OCI-M1 (cell line): ENCODE results near the gene TIGD4.

Source experiments
- DNase-seq: peaks from one replicate; lab custom pipeline; 2025; lab: John Stamatoyannopoulos, UW

Gene TIGD4

DNA sequence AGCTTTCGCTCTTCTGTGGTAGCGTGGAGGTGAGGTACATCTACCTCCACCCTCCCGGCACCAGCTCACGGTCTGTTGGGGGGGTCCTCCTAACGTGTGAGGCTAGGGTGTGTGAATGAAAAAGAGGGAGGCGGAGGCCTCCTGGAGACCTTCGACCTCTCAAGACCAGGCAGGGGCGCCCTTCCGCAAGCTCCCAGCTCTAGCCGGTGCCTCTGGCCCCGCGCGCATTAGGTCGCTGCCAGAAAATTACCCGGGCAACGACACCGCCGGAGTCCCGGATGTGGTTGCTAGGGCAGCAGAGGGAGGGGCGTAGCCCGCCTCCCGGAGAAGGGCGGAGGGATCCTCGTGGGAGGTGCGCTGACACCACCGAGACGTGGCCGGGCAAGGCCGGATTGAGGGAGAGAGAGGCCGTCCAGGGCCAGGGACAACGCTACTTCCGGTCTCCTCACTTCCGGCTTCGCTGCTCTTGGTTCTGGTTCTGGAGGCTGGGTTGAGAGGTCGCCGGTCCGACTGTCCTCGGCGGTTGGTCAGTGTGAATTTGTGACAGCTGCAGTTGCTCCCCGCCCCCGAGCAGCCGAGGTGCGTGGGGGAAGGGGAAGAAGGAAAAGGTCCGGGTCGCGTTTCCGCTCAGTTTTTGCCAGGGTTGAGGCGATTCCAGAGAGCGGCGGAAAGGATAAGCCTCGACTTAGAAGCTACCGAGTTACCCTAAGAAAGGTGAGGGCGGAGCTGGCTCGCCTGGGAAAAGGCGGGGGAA, at the start of gene TIGD4, which contains the start of gene ARFIP1:
Gene TIGD4 (minus strand): TSS at position 218 of the 754 bp plus-strand sequence. CDS start 8,726 bp downstream, outside the sequence.
Gene ARFIP1 (plus strand): TSS at position 442 of the 754 bp plus-strand sequence. CDS start 49,680 bp downstream, outside the sequence.
- peak; percentile 99 for DNase-seq

DNA sequence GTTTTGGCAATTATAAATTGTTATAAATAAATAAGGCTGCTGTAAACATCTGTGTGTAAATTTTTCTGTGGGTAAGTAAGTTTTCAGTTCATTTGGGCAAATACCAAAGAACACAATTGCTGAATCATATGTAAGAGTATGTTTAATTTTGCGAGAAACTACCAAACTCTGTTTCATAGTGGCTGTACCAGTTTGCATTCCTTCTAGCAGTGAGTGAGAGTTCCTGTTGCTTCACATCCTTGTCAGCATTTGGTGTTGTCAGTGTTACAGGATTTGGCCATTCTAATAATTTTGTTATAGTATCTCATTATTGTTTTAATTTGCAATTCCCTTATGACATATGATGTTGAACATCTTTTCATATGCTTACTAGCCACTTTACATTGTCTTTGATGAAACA, 48.6 kb upstream of the TIGD4 start:
- no peak for DNase-seq

DNA sequence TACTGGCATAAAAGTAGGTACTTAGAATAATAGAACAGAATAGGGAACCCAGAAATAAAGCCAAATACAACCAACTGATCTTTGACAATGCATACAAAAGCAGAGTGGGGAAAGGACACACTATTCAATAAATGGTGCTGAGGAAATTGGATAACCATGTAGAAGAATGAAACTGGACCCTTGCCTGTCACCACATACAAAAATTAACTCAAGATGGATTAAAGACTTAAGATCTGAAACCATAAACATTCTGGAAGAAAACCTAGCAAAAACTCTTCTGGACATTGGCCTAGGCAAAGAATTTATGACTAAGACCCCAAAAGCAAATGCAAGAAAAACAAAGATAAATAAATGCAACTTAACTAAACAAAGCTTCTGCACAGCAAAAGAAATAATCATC, 45.8 kb upstream of the TIGD4 start:
- DNase-seq = no peak

DNA sequence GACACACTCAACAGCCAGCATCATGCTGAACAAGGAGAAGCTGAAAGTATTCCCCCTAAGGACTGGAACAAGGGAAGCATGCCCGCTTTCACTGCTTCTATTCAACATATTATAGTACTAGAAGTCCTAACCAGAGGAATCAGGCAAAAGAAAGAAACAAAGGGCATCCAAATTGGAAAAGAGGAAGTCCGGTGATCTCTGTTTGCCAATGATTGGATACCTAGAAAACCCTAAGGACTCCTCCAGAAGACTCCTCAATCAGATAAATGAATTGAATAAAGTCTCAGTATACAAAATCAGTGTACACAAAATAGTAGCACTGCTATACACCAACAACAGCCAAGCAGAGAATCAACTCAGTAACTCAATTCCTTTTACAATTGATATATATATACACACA, 45.0 kb upstream of the TIGD4 start:
- peak; percentile 22 for DNase-seq

DNA sequence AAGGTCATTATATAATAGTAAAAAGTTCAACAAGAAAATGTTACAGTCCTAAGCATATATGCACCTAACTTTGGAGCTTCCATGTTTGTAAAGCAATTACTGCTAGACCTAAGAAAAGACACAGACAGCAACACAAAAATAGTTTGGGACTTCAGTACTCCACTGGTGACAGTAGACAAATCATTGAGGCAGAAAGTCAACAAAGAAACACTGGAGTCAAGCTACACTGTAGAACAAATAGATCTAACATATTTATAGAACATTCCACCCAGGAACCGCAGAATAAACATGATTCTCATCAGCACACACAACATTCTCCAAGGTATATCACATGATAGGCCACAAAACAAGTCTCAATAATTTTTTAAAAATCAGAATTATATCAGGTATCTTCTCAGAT, 42.8 kb upstream of the TIGD4 start:
- DNase-seq = no peak

DNA sequence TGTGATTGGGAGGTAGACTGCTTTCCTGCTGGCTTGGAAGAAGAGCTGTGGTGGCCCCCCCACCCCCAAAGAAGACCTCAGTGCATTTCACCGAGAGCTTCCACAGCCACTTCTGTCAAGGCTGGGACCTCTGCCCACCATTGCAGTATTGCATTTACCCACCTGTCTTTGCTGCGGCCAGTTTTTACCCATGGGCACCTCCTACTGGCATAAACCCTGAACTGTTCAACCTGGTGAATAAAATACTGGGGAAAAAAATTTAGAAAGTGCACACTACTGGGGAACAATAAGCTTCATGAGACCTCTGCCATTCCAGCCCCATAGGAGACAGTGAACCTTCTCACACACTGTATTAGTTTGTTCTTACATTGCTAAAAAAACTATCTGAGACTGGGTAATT, 40.5 kb upstream of the TIGD4 start:
- DNase-seq = no peak

- no peak for DNase-seq
These were observed 39.6 kb upstream of the TIGD4 start for GRCh38 chr4:152819026-152819645.

DNA sequence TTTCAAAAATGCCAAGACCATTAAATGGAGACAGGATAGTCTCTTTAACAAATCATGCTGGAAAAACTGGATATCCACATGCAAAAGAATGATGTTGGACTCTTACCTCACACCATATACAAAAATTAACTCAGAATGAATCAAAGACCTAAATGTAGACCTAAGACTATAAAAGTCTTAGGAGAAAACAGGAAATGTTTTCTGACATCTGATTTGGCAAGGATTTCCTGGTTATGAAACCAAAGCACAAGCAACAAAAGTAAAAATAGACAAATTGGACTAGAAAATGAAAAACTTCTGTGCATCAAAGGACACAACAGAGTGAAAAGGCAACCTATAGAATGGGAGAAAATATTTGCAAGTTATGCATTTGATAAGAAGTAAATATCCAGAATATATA, 37.8 kb upstream of the TIGD4 start:
- DNase-seq = no peak

GRCh38 chr4:152815078-152815477, 35.5 kb upstream of the TIGD4 start:
- DNase-seq = no peak

DNA sequence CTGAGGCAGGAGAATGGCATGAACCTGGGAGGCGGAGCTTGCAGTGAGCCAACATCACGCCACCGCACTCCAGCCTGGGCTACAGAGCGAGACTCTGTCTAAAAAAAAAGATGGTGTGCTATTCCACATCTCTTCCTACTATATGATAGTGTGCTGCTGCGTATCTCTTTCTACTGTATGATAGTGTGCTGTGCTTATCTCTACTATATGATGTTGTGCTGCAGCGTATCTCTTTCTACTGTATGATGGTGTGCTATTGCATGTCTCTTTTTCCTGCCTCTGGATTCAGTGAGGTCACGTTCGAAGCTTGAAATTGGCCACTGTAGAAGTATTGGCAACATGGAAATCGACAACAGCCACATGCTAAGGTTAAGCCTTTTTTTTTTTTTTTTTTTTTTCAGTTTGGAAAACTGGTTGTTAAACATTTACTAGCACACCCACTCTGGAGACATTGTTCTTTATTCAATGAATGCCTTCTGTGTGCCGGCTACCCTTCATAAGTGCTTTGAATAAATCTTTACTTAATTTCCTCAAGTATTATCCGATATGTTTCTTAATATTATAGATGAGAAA, 31.3 kb upstream of the TIGD4 start:
- no peak for DNase-seq

DNA sequence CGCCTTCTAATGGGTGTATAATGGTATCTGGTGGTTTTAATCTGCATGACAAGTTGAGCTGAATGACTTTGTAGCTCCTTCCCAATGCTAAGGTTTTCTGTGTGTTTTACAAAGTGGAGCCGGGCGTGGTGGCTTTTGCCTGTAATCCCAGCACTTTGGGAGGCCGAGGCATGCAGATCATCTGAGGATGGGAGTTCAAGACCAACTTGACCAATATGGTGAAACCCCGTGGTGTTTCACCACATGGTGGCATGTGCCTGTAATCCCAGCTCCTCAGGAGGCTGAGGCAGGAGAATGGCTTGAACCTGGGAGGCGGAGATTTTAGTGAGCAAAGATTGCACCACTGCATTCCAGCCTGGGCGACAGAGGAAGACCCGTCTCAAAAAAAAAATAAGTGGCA, 29.1 kb upstream of the TIGD4 start:
- DNase-seq = no peak

DNA sequence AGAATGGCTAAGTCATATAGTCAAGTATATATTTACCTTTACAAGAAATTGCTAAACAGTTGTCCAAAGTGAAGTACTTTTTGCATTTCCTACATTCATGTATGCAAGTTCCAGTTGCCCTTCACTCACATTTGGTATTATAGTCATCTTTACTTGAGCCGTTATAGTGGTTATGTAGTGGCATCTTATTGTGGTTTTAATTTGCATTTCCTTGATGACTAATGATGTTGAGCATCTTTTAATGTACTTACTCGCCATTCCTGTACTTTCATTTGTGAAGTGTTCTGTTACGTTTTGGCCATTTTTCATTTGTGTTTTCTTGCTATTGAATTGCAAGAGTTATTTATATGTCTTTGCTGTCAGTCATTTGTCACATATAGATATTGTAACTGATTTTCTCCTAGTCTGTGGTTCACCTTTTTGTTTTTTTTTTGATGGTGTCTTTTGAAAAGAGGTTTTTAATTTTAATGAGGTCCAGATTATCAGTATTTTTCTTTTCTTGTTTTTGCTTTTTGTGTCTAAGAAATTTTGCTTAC, 27.8 kb upstream of the TIGD4 start:
- no peak for DNase-seq

DNA sequence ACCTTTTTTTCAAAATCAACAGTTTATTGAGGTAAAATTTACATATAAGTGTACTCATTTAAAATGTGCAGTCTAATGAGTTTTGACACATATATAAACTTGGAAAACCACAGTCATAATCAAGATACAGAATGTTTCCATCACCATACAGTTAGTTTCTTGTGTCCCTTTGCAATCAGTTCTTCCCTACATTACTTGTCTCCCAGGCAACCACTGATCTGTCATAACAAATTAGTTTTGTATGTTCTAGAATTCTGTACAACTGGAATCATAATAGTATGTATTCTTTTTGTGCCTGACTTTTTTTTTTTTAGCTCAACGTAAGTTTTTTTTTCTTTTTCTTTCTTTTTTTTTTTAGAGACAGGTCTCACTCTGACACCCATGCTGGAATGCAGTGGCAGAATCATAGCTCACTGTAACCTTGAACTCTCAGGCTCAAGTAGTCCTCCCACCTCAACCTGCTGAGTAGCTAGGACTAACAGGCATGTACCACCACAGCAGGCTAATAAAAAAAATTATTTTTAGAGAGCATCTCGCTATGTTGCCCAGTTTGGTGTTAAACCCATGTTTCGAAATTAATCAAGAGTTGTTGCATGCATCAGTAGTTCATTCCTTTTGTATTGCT, 27.1 kb upstream of the TIGD4 start:
- DNase-seq = no peak

DNA sequence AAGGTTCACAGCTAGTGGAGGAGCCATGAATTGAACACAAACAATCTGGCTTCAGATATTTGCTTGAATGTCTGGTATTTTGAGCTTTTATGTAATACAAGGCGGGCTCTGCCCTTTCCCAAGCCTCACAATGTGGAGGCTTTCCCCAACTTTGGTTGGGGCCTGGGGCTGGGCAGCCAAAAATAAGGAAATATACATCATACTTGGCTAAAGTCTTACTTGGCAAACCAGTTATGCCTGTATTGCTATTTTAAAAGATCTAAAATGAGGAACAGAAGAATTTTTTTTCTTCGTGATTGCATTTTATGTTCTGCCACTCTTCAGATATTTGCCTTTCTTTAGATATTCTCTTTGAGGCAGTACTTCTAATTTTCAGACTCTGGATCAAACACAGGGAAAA, 26.3 kb upstream of the TIGD4 start:
- DNase-seq = no peak

GRCh38 chr4:152805071-152805650, 25.6 kb upstream of the TIGD4 start:
- DNase-seq = peak; percentile 20

GRCh38 chr4:152803541-152803940, 24.0 kb upstream of the TIGD4 start:
- DNase-seq = no peak

- no peak for DNase-seq
These were observed 16.4 kb upstream of the TIGD4 start for GRCh38 chr4:152795891-152796290.

GRCh38 chr4:152786627-152787026, 7.1 kb upstream of the TIGD4 start:
- no peak for DNase-seq

GRCh38 chr4:152785639-152786615, 6.4 kb upstream of the TIGD4 start:
- peak; percentile 52 for DNase-seq

- DNase-seq = peak; percentile 74
These were observed 5.2 kb upstream of the TIGD4 start for GRCh38 chr4:152784490-152785350.
